GM19397 (cell line): ENCODE data around the gene SETBP1.
"Not testable (repeated sequence)": the region's sequence is repeated elsewhere in the genome, so short reads cannot be mapped to it uniquely, and the experiment has no call there.

Source experiments
- ATAC-seq: cut with Tn5 transposase; IDR thresholded peaks from one replicate; pipeline ENCODE4 v1.9.1; 2021; ENCODE audit warnings: mild to moderate bottlenecking, moderate library complexity; ENCODE audit not compliant: unreplicated experiment

SETBP1 gene

GRCh38 chr18:44704135-44704789, 23.6 kb downstream of the SETBP1 start:
- no peak for ATAC-seq

DNA sequence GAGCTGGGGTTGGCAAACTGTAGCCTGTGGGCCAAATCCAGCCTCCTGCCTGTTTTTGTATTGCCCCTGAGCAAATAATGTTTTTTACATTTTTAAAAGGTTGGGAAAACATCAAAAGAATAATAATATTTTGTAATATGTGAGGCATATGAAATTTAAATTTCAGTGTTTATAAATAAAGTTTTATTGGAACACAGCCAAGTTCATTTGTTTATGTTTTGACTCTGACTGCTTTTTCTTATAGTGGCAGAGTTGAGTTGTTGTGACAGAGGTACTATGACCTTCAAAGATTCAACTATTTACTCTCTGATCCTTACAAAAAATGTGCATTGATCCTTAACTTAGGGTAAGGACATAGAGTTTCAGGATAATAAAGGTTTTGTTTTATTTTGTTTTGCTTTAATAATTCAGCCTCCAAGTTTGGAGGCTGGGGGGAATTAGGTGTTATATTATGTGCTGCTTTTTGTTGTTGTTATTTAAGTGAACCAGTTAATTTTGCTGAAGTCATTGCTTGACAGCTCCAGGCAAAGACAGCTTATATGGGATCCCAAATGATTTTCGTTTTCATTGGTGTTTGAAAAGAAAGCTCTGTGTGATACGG, 24.5 kb downstream of the SETBP1 start:
- ATAC-seq, result no peak

GRCh38 chr18:44708451-44709083, 27.9 kb downstream of the SETBP1 start:
- ATAC-seq, result no peak

GRCh38 chr18:44709307-44710126, 28.8 kb downstream of the SETBP1 start:
- ATAC-seq, result peak; percentile 92

DNA sequence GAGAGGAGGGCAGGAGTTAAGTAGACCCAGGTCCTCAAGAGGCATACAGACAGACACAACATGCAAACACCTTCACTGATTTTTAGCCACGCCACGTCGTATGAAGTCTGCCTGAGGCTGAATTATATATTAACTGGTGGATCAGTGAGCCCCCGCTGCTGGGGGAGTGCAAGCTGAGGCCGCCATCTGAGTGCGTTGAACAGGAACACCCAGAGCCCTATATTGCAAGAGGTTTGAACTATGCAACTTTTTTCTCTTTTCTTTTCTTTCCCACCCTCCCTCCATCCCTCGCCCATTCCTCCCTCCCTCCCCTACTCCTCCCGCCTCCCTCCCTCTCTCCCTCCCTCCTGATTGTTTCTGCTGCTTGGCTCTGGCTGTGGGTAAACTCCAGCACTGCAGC, 30.2 kb downstream of the SETBP1 start:
- ATAC-seq, result no peak

- no peak for ATAC-seq
Measured at GRCh38 chr18:44712025-44712424, 31.3 kb downstream of the SETBP1 start.

DNA sequence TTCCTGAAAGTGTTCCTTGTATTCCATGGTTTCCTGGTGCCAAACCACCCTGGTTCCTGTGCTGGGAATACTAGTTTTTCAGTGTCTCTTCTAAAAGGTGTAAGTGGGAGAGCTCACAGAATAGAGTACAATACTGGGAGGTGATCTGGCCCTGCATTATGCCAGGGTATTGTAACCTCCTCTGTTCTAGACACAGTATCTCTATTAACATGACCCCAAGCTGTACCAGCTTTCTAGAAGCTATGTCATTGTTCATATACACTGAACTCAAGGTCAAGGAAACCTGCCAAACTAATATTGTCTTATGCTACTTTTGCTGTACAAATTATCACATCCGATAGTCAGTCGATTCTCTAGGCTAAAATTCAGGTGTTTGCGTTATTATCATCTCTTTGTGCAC, 32.7 kb downstream of the SETBP1 start:
- ATAC-seq, result no peak

- no peak for ATAC-seq
Measured at GRCh38 chr18:44714376-44714775, 33.7 kb downstream of the SETBP1 start.

DNA sequence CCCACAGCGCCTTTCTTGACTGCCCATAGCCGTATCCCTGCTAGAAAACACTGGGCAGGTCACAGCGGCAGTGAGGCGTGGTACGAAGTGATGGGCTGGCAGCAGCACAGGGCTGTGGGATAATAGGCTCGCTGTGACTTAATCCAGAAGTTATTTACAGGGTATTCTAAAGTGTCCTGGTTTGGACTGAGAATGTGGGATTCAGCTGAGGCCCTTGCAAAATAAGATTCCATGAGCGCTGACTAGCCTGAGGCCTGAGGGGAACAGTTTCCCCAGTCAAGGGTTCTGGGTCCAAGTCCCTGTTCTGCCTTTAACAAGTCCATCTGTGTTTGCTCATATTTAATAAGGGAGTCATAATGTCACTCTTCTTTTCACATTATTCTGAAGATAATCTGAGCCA, 34.6 kb downstream of the SETBP1 start:
- ATAC-seq, result no peak

- no peak for ATAC-seq
Measured at GRCh38 chr18:44715842-44716241, 35.2 kb downstream of the SETBP1 start.

- ATAC-seq, result no peak
Measured at GRCh38 chr18:44716697-44717163, 36.0 kb downstream of the SETBP1 start.

DNA sequence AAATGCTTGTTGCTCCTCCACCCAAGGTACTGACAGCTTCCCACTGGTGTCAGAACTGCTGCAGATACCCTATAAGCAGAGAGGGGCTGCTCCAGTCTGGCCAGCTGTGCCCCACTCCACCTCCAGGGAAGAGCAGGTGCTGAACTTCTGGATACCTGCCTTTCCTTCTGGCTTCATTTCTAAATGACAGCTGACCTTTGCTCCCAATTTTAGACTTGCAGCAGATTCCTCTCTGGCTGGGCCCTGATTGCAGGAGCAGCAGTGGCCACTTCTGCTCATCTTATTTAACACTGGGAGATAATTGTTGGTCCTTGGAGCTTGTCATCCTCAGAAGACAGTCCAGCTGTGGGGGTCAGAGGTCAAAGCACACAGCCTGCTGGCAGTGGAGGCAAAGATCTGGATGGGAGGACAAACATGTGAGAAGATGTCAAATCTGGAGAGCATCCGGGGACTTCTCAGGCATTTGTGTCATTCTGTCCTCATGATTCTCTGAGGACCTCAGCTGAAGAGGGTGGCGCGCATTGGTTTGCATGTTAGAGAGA, 38.9 kb downstream of the SETBP1 start:
- ATAC-seq, result no peak

- not testable (repeated sequence) for ATAC-seq
Measured at GRCh38 chr18:44721748-44722147, 41.1 kb downstream of the SETBP1 start.

DNA sequence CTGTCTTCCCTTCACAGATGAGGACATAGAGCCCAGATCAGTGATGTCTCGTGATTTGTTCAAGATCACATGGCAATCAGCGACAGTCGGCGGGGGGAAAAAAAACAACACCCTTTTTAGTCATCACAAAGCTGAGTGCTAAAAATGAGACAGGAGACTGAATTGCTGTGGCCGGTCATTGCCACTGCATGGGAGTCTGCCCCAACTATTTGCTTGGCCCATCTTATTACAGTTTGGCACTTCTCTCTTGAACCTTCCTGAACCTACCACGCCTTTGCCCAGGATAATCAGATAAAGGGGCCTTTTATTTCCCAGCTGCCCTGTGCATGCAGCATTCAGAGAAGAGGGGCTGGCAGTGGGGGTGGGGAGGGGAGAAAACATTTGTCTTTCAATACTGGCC, 42.7 kb downstream of the SETBP1 start:
- no peak for ATAC-seq

- ATAC-seq, result no peak
Measured at GRCh38 chr18:44724105-44724778, 43.6 kb downstream of the SETBP1 start.

GRCh38 chr18:44725300-44726058, 44.8 kb downstream of the SETBP1 start:
- peak; percentile 46 for ATAC-seq

DNA sequence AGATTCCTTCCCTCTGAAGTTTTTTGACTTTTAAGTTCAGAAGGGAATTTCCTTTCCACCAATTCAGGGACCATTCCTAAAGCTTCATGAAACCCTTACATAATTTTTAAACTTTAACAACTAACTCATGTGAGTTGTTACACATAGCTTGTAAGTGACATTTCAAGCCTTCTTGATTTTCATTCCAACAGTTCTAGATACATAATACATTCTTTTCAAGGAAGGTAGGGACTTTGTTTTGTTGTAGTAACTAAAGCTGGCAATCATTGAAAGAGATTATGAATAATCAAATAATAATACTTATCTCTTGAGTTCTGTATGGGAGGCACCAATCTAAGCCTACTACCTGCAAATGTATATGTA, 45.4 kb downstream of the SETBP1 start:
- no peak for ATAC-seq

GRCh38 chr18:44727291-44727690, 46.6 kb downstream of the SETBP1 start:
- no peak for ATAC-seq

- no peak for ATAC-seq
Measured at GRCh38 chr18:44729631-44730101, 49.0 kb downstream of the SETBP1 start.
